HG03378 (cell line): ENCODE data around the gene MACROD2.
A peak's percentile ranks its signal among the peaks of the same experiment; 100 is the strongest.

Experiments
- ATAC-seq: cut with Tn5 transposase; IDR thresholded peaks from one replicate; pipeline ENCODE4 v1.9.1; 2021; ENCODE audit warnings: mild to moderate bottlenecking, moderate library complexity; ENCODE audit not compliant: unreplicated experiment

The MACROD2 gene

GRCh38 chr20:15287329-15287728 is 1292.0 kb downstream of the MACROD2 start:
- no peak for ATAC-seq

GRCh38 chr20:15288106-15288505 is 1292.8 kb downstream of the MACROD2 start:
- ATAC-seq, result no peak

GRCh38 chr20:15289337-15289736 is 1294.0 kb downstream of the MACROD2 start:
- ATAC-seq, result no peak

GRCh38 chr20:15292405-15292804 is 1297.1 kb downstream of the MACROD2 start:
- ATAC-seq, result no peak

GRCh38 chr20:15296422-15296821 is 1301.1 kb downstream of the MACROD2 start:
- ATAC-seq, result no peak

- ATAC-seq, result no peak
These were observed 1302.0 kb downstream of the MACROD2 start for GRCh38 chr20:15297059-15297875.

GRCh38 chr20:15302075-15302474 is 1306.8 kb downstream of the MACROD2 start:
- ATAC-seq, result no peak

GRCh38 chr20:15310361-15310760 is 1315.0 kb downstream of the MACROD2 start:
- ATAC-seq, result no peak

GRCh38 chr20:15316556-15316955 is 1321.2 kb downstream of the MACROD2 start:
- no peak for ATAC-seq

GRCh38 chr20:15317546-15318232 is 1322.4 kb downstream of the MACROD2 start:
- ATAC-seq, result peak; percentile 89

- ATAC-seq, result peak; percentile 29
These were observed 1323.4 kb downstream of the MACROD2 start for GRCh38 chr20:15318682-15319081.

- ATAC-seq, result no peak
These were observed 1324.1 kb downstream of the MACROD2 start for GRCh38 chr20:15319439-15319838.

- no peak for ATAC-seq
These were observed 1325.6 kb downstream of the MACROD2 start for GRCh38 chr20:15320941-15321340.

- no peak for ATAC-seq
These were observed 1331.8 kb downstream of the MACROD2 start for GRCh38 chr20:15327123-15327522.

- no peak for ATAC-seq
These were observed 1332.8 kb downstream of the MACROD2 start for GRCh38 chr20:15328084-15328483.

- peak; percentile 76 for ATAC-seq
These were observed 1337.4 kb downstream of the MACROD2 start for GRCh38 chr20:15332711-15333160.

- ATAC-seq, result peak; percentile 25
These were observed 1337.9 kb downstream of the MACROD2 start for GRCh38 chr20:15333170-15333569.

- no peak for ATAC-seq
These were observed 1340.7 kb downstream of the MACROD2 start for GRCh38 chr20:15336011-15336410.

- ATAC-seq, result no peak
These were observed 1341.2 kb downstream of the MACROD2 start for GRCh38 chr20:15336536-15336935.

- ATAC-seq, result no peak
These were observed 1343.9 kb downstream of the MACROD2 start for GRCh38 chr20:15339264-15339663.

- no peak for ATAC-seq
These were observed 1347.7 kb downstream of the MACROD2 start for GRCh38 chr20:15342991-15343523.

- no peak for ATAC-seq
These were observed 1350.0 kb downstream of the MACROD2 start for GRCh38 chr20:15345287-15345686.
